ENCODE data around the gene LRRC8E. TPM values are rescaled to one million over a fixed set of nuclear protein-coding genes. Genes with fewer than 3 reads are reported as not detected.

The LRRC8E gene
- polyA plus RNA-seq, 4 donors = 0.27 to 0.71 (median 0.60) TPM

DNA sequence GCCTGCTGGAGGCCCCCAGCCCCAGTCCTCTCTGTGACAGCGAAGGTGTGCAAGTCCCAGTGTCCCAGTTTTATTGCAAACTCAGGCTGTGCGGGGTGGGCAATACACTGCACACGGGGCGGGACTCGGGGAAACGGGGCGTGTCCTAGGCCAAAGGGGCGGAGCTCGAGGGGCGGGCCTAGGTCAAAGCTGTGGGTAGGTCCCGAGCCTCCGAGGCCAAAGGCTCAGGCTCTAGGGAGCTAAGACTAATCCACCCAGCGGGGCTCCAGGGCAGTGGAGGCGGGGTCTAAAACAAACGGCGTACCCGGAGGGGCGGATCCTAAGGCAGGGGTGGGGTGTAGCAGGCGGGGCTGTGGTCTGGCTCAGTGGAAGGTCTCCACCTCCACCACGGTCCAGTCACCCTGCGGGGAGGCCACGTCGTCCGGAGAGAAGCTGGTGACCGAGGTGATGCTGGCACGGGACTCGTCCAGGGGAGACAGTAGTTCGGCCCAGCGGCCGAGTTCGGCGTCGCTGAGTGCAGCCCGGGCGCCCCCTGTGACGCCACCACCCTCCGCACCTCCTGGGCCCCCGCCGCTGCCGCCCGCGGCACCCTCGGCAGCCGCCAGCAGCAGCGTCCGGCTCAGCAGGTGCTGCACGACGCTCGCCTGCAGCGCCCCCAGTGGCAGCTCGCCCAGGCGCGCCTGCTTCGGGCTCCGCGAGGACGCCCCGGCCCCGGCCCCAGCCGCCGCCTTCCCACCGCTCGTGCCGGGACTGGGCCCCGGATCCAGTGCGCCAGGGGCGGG lies 19.4 kb upstream of the LRRC8E start:
- WGBS, 3 donors = 0 to 2% (median 1%) methylated on average over 31 to 67 of the region's 67 CpGs
- H3K4me3 ChIP-seq (ENCODE audit: low read depth in 1 of 3, low read length in 3 of 3) = peak overlapping the region; percentile 21 to 39 (median 34)
- FAIRE-seq (no peak), DNase-seq (peak; percentile 78 to 95)
- H3K36me3 ChIP-seq (ENCODE audit: control insufficient read depth in 3 of 3, insufficient read depth in 2 of 3, low read depth in 1 of 3, low read length in 3 of 3) = peaks cover 0 to 1% (median 0%) of the 10 kb centered on the region in 3 donors
- H3K4me1 ChIP-seq (ENCODE audit: control insufficient read depth in 3 of 3, insufficient read depth in 2 of 3, low read depth in 1 of 3, low read length in 2 of 3) = peaks cover 0 to 17% (median 3%) of the 10 kb centered on the region in 3 donors
- peaks cover 0 to 2% of the 10 kb centered on the region in 2 donors for H3K9me3 ChIP-seq (ENCODE audit: control insufficient read depth in 2 of 2, insufficient read depth in 1 of 2, low read depth in 1 of 2, low read length in 1 of 2)
- peaks cover 6 to 59% (median 12%) of the 10 kb centered on the region in 3 donors for H3K27me3 ChIP-seq (ENCODE audit: control insufficient read depth in 3 of 3, insufficient read depth in 3 of 3, low read length in 3 of 3)
- H3K27ac ChIP-seq (ENCODE audit: low read depth in 1 of 3, low read length in 2 of 3) = peak overlapping the region in 2 of 3 donors; percentile 84 to 86

- peak overlapping the region; percentile 21 to 34 (median 29) for H3K4me3 ChIP-seq (ENCODE audit: low read depth in 1 of 3, low read length in 3 of 3)
- H3K27me3 ChIP-seq (ENCODE audit: control insufficient read depth in 3 of 3, insufficient read depth in 3 of 3, low read length in 3 of 3) = peaks cover 8 to 56% (median 13%) of the 10 kb centered on the region in 3 donors
- H3K9me3 ChIP-seq (ENCODE audit: control insufficient read depth in 2 of 2, insufficient read depth in 1 of 2, low read depth in 1 of 2, low read length in 1 of 2) = peaks cover 0 to 2% of the 10 kb centered on the region in 2 donors
- WGBS, 3 donors = 4 to 7% (median 4%) methylated on average over 21 to 47 of the region's 47 CpGs
- H3K36me3 ChIP-seq (ENCODE audit: control insufficient read depth in 3 of 3, insufficient read depth in 2 of 3, low read depth in 1 of 3, low read length in 3 of 3) = no peaks in the 10 kb centered on the region
- DNase-seq = peak; percentile 67 to 87
- H3K27ac ChIP-seq (ENCODE audit: low read depth in 1 of 3, low read length in 2 of 3) = peak overlapping the region in 2 of 3 donors; percentile 61 to 84
- FAIRE-seq = no peak
- H3K4me1 ChIP-seq (ENCODE audit: control insufficient read depth in 3 of 3, insufficient read depth in 2 of 3, low read depth in 1 of 3, low read length in 2 of 3) = peaks cover 0 to 19% (median 3%) of the 10 kb centered on the region in 3 donors
Measured at GRCh38 chr19:7869453-7869909, 18.8 kb upstream of the LRRC8E start.

- WGBS, 3 donors = 21 to 28% (median 26%) methylated on average over 12 to 30 of the region's 30 CpGs
- H3K27me3 ChIP-seq (ENCODE audit: control insufficient read depth in 3 of 3, insufficient read depth in 3 of 3, low read length in 3 of 3) = peaks cover 7 to 56% (median 17%) of the 10 kb centered on the region in 3 donors
Measured at GRCh38 chr19:7869910-7870511, 18.3 kb upstream of the LRRC8E start.

DNA sequence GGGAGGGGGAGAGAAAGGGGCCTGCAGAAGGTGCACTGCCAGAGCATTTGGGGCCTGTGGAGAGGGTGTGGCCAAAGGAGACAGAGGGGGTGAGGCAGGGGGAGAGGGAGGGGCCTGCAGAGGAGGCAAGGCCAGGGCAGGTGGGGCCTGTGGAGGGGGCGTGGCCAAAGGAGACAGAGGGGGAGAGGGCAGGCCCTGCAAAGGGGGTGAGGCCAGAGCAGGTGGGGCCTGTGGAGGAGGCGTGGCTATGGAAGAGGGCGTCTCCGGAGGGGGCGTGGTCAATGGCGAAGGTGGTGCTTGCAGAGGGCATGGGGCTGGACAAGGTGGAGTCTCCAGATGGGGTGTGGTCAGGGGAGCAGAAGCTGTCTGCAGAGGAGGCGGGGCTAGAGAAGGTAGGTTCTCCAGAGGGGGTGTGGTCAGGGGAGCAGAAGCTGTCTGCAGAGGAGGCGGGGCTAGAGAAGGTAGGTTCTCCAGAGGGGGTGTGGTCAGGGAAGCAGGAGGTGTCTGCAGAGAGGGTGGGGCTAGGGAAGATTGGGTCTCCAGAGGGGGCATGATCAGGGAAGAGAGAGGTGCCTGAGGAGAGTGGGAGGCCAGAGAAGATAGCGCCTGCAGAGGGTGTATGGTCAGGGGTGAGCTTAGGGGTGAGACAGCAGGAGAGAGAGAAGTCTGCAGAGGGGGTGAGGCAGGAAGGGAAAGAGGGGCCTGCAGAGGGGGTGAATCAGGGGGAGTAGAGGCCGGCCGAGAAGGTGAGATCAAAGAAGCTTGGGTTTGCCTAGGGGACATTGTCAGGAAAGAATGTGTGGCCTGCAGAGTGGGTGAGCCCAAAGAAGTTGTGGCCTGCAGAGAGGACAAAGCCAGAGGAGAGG lies 17.5 kb upstream of the LRRC8E start:
- FAIRE-seq (no peak), DNase-seq (peak; percentile 33 to 55)
- H3K27ac ChIP-seq (ENCODE audit: low read depth in 1 of 3, low read length in 2 of 3) = peak overlapping the region in 1 of 3 donors; percentile 48

More at GRCh38 chr19:7869910-7870511, 18.3 kb upstream of the LRRC8E start:
- FAIRE-seq (no peak), DNase-seq (peak in 1 of 2 donors; percentile 46)
- Histone ChIP-seq H3K36me3 (ENCODE audit: control insufficient read depth in 3 of 3, insufficient read depth in 2 of 3, low read depth in 1 of 3, low read length in 3 of 3) (no peaks in the 10 kb centered on the region), H3K4me1 (ENCODE audit: control insufficient read depth in 3 of 3, insufficient read depth in 2 of 3, low read depth in 1 of 3, low read length in 2 of 3) (peaks cover 0 to 23% (median 3%) of the 10 kb centered on the region in 3 donors), H3K9me3 (ENCODE audit: control insufficient read depth in 2 of 2, insufficient read depth in 1 of 2, low read depth in 1 of 2, low read length in 1 of 2) (peaks cover 0 to 2% of the 10 kb centered on the region in 2 donors), H3K4me3 (ENCODE audit: low read depth in 1 of 3, low read length in 3 of 3) (peak overlapping the region in 1 of 3 donors; percentile 34), H3K27ac (ENCODE audit: low read depth in 1 of 3, low read length in 2 of 3) (peak overlapping the region in 1 of 3 donors; percentile 84)

DNA sequence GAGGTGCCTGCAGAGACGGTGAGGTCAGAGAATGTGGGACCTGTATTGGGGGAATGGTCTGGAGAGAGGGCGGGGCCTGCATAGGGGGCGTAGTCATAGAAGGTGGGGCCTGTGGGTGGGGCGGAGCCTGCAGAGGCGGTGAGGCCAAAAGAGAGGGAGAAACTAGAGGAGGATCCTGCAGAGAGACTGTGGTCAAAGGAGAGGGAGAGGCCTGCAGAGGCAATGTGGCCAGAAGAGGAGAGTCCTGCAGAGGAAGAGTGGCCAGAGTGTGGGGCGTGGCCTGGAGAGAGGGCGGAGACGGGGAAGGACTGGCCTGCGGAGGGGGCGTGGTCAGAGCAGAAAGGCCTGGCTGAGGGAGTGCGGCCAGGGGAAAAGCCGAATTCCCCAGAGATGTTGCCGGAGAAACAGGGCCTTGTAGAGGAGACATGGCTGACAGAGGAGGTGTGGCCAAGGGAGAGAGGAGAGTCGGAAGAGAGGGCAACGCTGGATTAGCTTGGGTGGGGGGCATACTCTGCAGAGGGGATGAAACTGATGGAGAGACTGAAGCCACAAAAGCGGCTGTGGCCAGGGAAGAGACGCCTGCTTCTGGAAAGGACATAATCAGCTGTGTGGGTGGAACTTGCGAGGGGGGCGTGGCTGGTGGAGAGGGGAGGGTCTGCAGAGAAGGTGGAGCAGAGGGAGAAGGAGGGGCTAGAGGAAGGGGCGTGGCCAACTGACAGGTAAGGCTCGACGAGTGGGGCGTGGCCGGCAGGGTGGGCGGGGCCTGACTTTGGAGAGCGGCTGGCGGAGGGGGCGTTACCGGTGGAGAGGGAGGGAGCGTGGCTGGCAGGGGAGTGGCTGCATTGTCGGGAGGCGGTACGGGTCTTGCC lies 16.6 kb upstream of the LRRC8E start:
- peaks cover 0 to 2% of the 10 kb centered on the region in 2 donors for H3K9me3 ChIP-seq (ENCODE audit: control insufficient read depth in 2 of 2, insufficient read depth in 1 of 2, low read depth in 1 of 2, low read length in 1 of 2)
- FAIRE-seq = no peak
- DNase-seq = peak; percentile 76 to 84
- no peaks in the 10 kb centered on the region for H3K36me3 ChIP-seq (ENCODE audit: control insufficient read depth in 3 of 3, insufficient read depth in 2 of 3, low read depth in 1 of 3, low read length in 3 of 3)
- WGBS, 3 donors = 4 to 10% (median 10%) methylated on average over 23 to 33 of the region's 33 CpGs
- H3K4me1 ChIP-seq (ENCODE audit: control insufficient read depth in 3 of 3, insufficient read depth in 2 of 3, low read depth in 1 of 3, low read length in 2 of 3) = peaks cover 0 to 23% (median 3%) of the 10 kb centered on the region in 3 donors
- H3K27ac ChIP-seq (ENCODE audit: low read depth in 1 of 3, low read length in 2 of 3) = peak overlapping the region in 2 of 3 donors; percentile 38 to 48
- peak overlapping the region in 1 of 3 donors; percentile 22 for H3K4me3 ChIP-seq (ENCODE audit: low read depth in 1 of 3, low read length in 3 of 3)
- peaks cover 7 to 52% (median 12%) of the 10 kb centered on the region in 3 donors for H3K27me3 ChIP-seq (ENCODE audit: control insufficient read depth in 3 of 3, insufficient read depth in 3 of 3, low read length in 3 of 3)

More for the DNA sequence above, 17.5 kb upstream of the LRRC8E start:
- Histone ChIP-seq H3K36me3 (ENCODE audit: control insufficient read depth in 3 of 3, insufficient read depth in 2 of 3, low read depth in 1 of 3, low read length in 3 of 3) (no peaks in the 10 kb centered on the region), H3K4me3 (ENCODE audit: low read depth in 1 of 3, low read length in 3 of 3) (no peak overlapping the region), H3K27me3 (ENCODE audit: control insufficient read depth in 3 of 3, insufficient read depth in 3 of 3, low read length in 3 of 3) (peaks cover 7 to 53% (median 12%) of the 10 kb centered on the region in 3 donors), H3K4me1 (ENCODE audit: control insufficient read depth in 3 of 3, insufficient read depth in 2 of 3, low read depth in 1 of 3, low read length in 2 of 3) (peaks cover 0 to 23% (median 3%) of the 10 kb centered on the region in 3 donors), H3K9me3 (ENCODE audit: control insufficient read depth in 2 of 2, insufficient read depth in 1 of 2, low read depth in 1 of 2, low read length in 1 of 2) (peaks cover 0 to 2% of the 10 kb centered on the region in 2 donors)
- 40 to 60% (median 42%) methylated on average over 11 of the region's 11 CpGs for WGBS, 3 donors

- DNase-seq = no peak
- no peak overlapping the region for H3K4me3 ChIP-seq (ENCODE audit: low read depth in 1 of 3, low read length in 3 of 3)
- H3K27ac ChIP-seq (ENCODE audit: low read depth in 1 of 3, low read length in 2 of 3) = no peak overlapping the region
- H3K36me3 ChIP-seq (ENCODE audit: control insufficient read depth in 3 of 3, insufficient read depth in 2 of 3, low read depth in 1 of 3, low read length in 3 of 3) = no peaks in the 10 kb centered on the region
- whole genome bisulfite sequencing, 3 donors = 49 to 67% (median 55%) methylated on average over 39 to 47 of the region's 47 CpGs
- H3K27me3 ChIP-seq (ENCODE audit: control insufficient read depth in 3 of 3, insufficient read depth in 3 of 3, low read length in 3 of 3) = peaks cover 7 to 43% (median 12%) of the 10 kb centered on the region in 3 donors
- no peak for FAIRE-seq
- peaks cover 0 to 23% (median 3%) of the 10 kb centered on the region in 3 donors for H3K4me1 ChIP-seq (ENCODE audit: control insufficient read depth in 3 of 3, insufficient read depth in 2 of 3, low read depth in 1 of 3, low read length in 2 of 3)
- H3K9me3 ChIP-seq (ENCODE audit: control insufficient read depth in 2 of 2, insufficient read depth in 1 of 2, low read depth in 1 of 2, low read length in 1 of 2) = peaks cover 0 to 2% of the 10 kb centered on the region in 2 donors
Measured at GRCh38 chr19:7872306-7873204, 15.8 kb upstream of the LRRC8E start.
